ENCODE measurements around the gene CCR7. TPM values are rescaled to one million over a fixed set of nuclear protein-coding genes. Genes with fewer than 3 reads are reported as not detected.

The CCR7 gene
- polyA plus RNA-seq, 2 of the 4 experiments (the other 2 are of a cell fraction) = 0.84 to 1.4 TPM

DNA sequence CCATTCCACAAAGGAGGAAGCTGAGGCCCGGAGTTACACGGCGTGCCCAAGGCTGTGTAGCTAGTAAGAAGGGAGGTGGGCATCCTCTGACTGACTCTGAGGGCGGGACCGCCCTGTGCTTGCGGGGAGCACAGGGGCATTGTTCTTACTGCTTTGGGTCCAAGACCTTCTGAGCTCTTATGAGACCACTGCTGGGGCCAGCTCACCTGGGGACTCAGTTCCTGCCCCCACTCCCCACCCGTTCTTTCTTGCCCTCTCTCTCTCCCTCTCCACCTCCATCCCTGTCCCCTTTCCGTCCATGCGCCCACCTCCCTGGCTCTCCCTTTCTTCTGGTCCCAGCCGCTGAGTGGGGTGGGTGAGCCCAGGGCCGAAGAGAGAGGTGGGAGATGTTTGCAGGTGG, 19.6 kb downstream of the CCR7 start:
- POLR2A ChIA-PET = no interaction called here
- Histone ChIP-seq H3K4me2 (no peak overlapping the region), H3K4me3 (no peak overlapping the region), H3K4me1 (peaks cover 85% of the 10 kb centered on the region), H3K9me3 (no peaks in the 10 kb centered on the region), H3K27ac (peak overlapping the region; percentile 95 to 99)
- 97% methylated on average over 11 of the region's 11 CpGs for WGBS (ENCODE audit: missing lambda C conversion rate)
- TF ChIP-seq HDAC2 (IDR thresholded peaks at IDR 0.05) = no peak
- TF ChIP-seq HOXB5 (CRISPR knock-in tag; IDR thresholded peaks at IDR 0.05) = 0 out of 2 replicates have a peak, but pooled peaks have one; percentile 1
- CTCF ChIA-PET = interaction anchor here (0.6 to 36.6 kb wide), 4 partner anchors 8 to 94 kb away, joined by 3 to 1144 read pairs (median 574); partner anchors contain the start of gene CCR7
- no peak for ATAC-seq
- no peak for DNase-seq (ENCODE audit: low read depth in 1 of 2, low spot score in 1 of 2)
- no peak for FAIRE-seq

DNA sequence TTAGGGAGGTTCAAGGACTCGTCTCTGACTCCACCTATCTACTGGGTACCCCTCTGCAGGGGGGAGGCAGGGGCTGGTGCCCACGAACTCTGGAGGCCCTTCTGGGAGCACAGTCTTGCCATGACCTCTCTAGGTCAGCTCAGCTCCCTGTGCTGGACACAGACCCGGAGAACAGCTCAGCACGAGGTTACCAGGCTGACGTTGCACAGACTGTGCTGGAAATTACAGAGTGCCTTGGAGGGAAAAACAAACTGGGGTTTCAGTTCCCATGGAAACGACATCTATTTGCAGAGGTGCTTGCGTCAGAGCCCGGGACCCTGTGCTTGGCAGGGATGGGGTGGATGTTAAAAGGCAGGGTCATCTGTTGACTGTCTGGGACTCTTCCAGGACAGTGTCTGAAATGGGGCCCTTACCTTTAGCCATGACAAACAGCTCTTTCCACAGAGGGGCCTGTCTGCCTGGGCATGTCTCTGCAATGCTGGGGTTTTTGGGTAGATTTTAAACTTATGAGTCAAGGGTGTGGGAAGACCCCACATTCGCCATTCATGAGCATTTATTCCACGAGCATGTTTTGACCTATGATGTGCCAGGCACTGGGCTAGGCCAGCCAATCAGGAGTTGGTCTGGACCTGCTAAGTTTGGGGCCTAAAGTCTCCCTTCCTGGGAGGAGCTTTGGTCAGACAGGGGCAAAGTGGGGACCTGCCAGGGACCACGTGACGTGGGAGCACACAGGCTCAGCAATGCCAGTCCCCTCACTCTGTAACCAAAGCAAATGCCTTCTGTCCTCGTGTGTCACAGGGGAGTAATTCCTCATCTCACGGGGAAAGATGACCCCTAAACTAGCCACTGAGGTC, 22.5 kb downstream of the CCR7 start:
- WGBS (ENCODE audit: missing lambda C conversion rate) = 16% methylated on average over 12 of the region's 14 CpGs
- DNase-seq (ENCODE audit: low read depth in 1 of 2, low spot score in 1 of 2) (peak; percentile 99 to 100), FAIRE-seq (peak; percentile 43), ATAC-seq (peak; percentile 87 to 90)
- H3K9me3 ChIP-seq = no peaks in the 10 kb centered on the region
- peaks cover 71% of the 10 kb centered on the region for H3K4me1 ChIP-seq
- CTCF ChIA-PET = interaction anchor here (0.7 to 36.6 kb wide), 12 partner anchors 8 to 226 kb away, joined by 3 to 1144 read pairs (median 4); partner anchors contain the start of genes CCR7 and IGFBP4
- POLR2A ChIA-PET = interaction anchor here (0.6 to 3.3 kb wide), 29 partner anchors 9 to 1146 kb away, joined by 3 to 114 read pairs (median 7); partner anchors contain the start of genes EIF1 and IGFBP4
- peak overlapping the region; percentile 95 to 99 for H3K27ac ChIP-seq
- peak overlapping the region; percentile 48 for H3K4me2 ChIP-seq
- H3K4me3 ChIP-seq = no peak overlapping the region
- no peak; the same call in 1 of the 2 replicates for TF ChIP-seq HOXA7 (CRISPR knock-in tag; IDR thresholded peaks at IDR 0.05)
- TF ChIP-seq CHD4 (IDR thresholded peaks at IDR 0.05; ENCODE audit: borderline replicate concordance) = no peak
- no peak for TF ChIP-seq KDM1A (IDR thresholded peaks at IDR 0.05; ENCODE audit: low read depth)
- peak; percentile 68; the same call in 1 of the 2 replicates for TF ChIP-seq NPAS2 (CRISPR knock-in tag; IDR thresholded peaks at IDR 0.05; ENCODE audit: borderline replicate concordance)
- TF ChIP-seq BHLHE40 (IDR thresholded peaks at IDR 0.05; ENCODE audit: low read depth, low read length) = peak; percentile 9; the same call in 1 of the 2 replicates
- no peak for TF ChIP-seq POLR2A (IDR thresholded peaks at IDR 0.05; ENCODE audit: low read length)
- TF ChIP-seq, protein P1, sequence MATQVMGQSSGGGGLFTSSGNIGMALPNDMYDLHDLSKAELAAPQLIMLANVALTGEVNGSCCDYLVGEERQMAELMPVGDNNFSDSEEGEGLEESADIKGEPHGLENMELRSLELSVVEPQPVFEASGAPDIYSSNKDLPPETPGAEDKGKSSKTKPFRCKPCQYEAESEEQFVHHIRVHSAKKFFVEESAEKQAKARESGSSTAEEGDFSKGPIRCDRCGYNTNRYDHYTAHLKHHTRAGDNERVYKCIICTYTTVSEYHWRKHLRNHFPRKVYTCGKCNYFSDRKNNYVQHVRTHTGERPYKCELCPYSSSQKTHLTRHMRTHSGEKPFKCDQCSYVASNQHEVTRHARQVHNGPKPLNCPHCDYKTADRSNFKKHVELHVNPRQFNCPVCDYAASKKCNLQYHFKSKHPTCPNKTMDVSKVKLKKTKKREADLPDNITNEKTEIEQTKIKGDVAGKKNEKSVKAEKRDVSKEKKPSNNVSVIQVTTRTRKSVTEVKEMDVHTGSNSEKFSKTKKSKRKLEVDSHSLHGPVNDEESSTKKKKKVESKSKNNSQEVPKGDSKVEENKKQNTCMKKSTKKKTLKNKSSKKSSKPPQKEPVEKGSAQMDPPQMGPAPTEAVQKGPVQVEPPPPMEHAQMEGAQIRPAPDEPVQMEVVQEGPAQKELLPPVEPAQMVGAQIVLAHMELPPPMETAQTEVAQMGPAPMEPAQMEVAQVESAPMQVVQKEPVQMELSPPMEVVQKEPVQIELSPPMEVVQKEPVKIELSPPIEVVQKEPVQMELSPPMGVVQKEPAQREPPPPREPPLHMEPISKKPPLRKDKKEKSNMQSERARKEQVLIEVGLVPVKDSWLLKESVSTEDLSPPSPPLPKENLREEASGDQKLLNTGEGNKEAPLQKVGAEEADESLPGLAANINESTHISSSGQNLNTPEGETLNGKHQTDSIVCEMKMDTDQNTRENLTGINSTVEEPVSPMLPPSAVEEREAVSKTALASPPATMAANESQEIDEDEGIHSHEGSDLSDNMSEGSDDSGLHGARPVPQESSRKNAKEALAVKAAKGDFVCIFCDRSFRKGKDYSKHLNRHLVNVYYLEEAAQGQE (IDR thresholded peaks at IDR 0.05) = no peak
- peak; percentile 78 for TF ChIP-seq FOSL2 (IDR thresholded peaks at IDR 0.05)
- peak; percentile 98 for TF ChIP-seq FOSL2 (CRISPR knock-in tag; IDR thresholded peaks at IDR 0.05)
- TF ChIP-seq MAFK (IDR thresholded peaks at IDR 0.05; ENCODE audit: partially characterized antibody) = peak; percentile 81
- no peak for TF ChIP-seq CBX8 (IDR thresholded peaks at IDR 0.05)
- no peak for TF ChIP-seq CBX2 (IDR thresholded peaks at IDR 0.05; ENCODE audit: borderline replicate concordance, low read depth)
- TF ChIP-seq, protein P2, sequence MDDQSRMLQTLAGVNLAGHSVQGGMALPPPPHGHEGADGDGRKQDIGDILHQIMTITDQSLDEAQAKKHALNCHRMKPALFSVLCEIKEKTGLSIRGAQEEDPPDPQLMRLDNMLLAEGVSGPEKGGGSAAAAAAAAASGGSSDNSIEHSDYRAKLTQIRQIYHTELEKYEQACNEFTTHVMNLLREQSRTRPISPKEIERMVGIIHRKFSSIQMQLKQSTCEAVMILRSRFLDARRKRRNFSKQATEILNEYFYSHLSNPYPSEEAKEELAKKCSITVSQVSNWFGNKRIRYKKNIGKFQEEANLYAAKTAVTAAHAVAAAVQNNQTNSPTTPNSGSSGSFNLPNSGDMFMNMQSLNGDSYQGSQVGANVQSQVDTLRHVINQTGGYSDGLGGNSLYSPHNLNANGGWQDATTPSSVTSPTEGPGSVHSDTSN (IDR thresholded peaks at IDR 0.05) = peak; percentile 79
- TF ChIP-seq TP53 (CRISPR knock-in tag; IDR thresholded peaks at IDR 0.05) = peak; percentile 75; the same call in 1 of the 2 replicates
- TF ChIP-seq, protein P3, sequence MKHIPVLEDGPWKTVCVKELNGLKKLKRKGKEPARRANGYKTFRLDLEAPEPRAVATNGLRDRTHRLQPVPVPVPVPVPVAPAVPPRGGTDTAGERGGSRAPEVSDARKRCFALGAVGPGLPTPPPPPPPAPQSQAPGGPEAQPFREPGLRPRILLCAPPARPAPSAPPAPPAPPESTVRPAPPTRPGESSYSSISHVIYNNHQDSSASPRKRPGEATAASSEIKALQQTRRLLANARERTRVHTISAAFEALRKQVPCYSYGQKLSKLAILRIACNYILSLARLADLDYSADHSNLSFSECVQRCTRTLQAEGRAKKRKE (CRISPR knock-in tag; IDR thresholded peaks at IDR 0.05; ENCODE audit: low read depth) = peak; percentile 99
- TF ChIP-seq, protein P4, sequence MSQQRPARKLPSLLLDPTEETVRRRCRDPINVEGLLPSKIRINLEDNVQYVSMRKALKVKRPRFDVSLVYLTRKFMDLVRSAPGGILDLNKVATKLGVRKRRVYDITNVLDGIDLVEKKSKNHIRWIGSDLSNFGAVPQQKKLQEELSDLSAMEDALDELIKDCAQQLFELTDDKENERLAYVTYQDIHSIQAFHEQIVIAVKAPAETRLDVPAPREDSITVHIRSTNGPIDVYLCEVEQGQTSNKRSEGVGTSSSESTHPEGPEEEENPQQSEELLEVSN (IDR thresholded peaks at IDR 0.05; ENCODE audit: borderline replicate concordance, low read depth) = peak; percentile 91
- TF ChIP-seq, protein P5, sequence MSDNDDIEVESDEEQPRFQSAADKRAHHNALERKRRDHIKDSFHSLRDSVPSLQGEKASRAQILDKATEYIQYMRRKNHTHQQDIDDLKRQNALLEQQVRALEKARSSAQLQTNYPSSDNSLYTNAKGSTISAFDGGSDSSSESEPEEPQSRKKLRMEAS (IDR thresholded peaks at IDR 0.05) = peak; percentile 97
- no peak for TF ChIP-seq PHF8 (IDR thresholded peaks at IDR 0.05; ENCODE audit: borderline replicate concordance, low read depth)
- TF ChIP-seq EHF (CRISPR knock-in tag; IDR thresholded peaks at IDR 0.05) = peak; percentile 84
- TF ChIP-seq POLR2AphosphoS2 (conservative IDR thresholded peaks at IDR 0.05; ENCODE audit: low read length) = no peak
- no peak for TF ChIP-seq ZC3H11A (IDR thresholded peaks at IDR 0.05)
- TF ChIP-seq EP300 (IDR thresholded peaks at IDR 0.05) = peak; percentile 100
- peak; percentile 63; the same call in 1 of the 2 replicates for TF ChIP-seq ZNF302 (CRISPR knock-in tag; IDR thresholded peaks at IDR 0.05)
- TF ChIP-seq HOXB5 (CRISPR knock-in tag; IDR thresholded peaks at IDR 0.05) = peak; percentile 96
- TF ChIP-seq, protein P6, sequence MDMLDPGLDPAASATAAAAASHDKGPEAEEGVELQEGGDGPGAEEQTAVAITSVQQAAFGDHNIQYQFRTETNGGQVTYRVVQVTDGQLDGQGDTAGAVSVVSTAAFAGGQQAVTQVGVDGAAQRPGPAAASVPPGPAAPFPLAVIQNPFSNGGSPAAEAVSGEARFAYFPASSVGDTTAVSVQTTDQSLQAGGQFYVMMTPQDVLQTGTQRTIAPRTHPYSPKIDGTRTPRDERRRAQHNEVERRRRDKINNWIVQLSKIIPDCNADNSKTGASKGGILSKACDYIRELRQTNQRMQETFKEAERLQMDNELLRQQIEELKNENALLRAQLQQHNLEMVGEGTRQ (IDR thresholded peaks at IDR 0.05) = peak; percentile 96
- peak; percentile 4 to 55; a peak in 4 of 5 replicates for TF ChIP-seq RAD21 (conservative IDR thresholded peaks at IDR 0.05 in 1 of 2, IDR thresholded peaks at IDR 0.05 in 1 of 2)
- TF ChIP-seq ESRRA (IDR thresholded peaks at IDR 0.05; ENCODE audit: borderline replicate concordance, low read length) = 0 out of 2 replicates have a peak, but pooled peaks have one; percentile 43
